ENCODE data around the gene MRPS10.
"Not testable (repeated sequence)": the region's sequence is repeated elsewhere in the genome, so short reads cannot be mapped to it uniquely, and the experiment has no call there.

Gene MRPS10

GRCh38 chr6:42176981-42177380, 40.7 kb downstream of the MRPS10 start:
- no peak for DNase-seq (ENCODE audit: low spot score)

GRCh38 chr6:42175860-42176259, 41.8 kb downstream of the MRPS10 start:
- no peak for DNase-seq (ENCODE audit: low spot score)

- no peak for DNase-seq (ENCODE audit: low spot score)
Observed at GRCh38 chr6:42173101-42173500, 44.6 kb downstream of the MRPS10 start, which contains the start of gene GUCA1A. Gene GUCA1A, plus strand, starts transcription at chr6:42173364. Its CDS starts 250 bp downstream, at chr6:42173614.

GRCh38 chr6:42171813-42172581, 45.7 kb downstream of the MRPS10 start:
- DNase-seq (ENCODE audit: low spot score), result no peak

GRCh38 chr6:42169780-42170179, 47.9 kb downstream of the MRPS10 start:
- not testable (repeated sequence) for DNase-seq (ENCODE audit: low spot score)

- DNase-seq (ENCODE audit: low spot score), result no peak
Observed at GRCh38 chr6:42168650-42169049, 49.0 kb downstream of the MRPS10 start.

GRCh38 chr6:42166444-42167141, 51.1 kb downstream of the MRPS10 start:
- DNase-seq (ENCODE audit: low spot score), result peak; percentile 79

- no peak for DNase-seq (ENCODE audit: low spot score)
Observed at GRCh38 chr6:42165016-42165415, 52.6 kb downstream of the MRPS10 start.

- DNase-seq (ENCODE audit: low spot score), result no peak
Observed at GRCh38 chr6:42163981-42164380, 53.7 kb downstream of the MRPS10 start.

GRCh38 chr6:42162812-42163211, 54.8 kb downstream of the MRPS10 start:
- DNase-seq (ENCODE audit: low spot score), result no peak

GRCh38 chr6:42162384-42162783, 55.3 kb downstream of the MRPS10 start:
- no peak for DNase-seq (ENCODE audit: low spot score)

GRCh38 chr6:42159431-42160024, 58.1 kb downstream of the MRPS10 start:
- no peak for DNase-seq (ENCODE audit: low spot score)

GRCh38 chr6:42158631-42159030, 59.0 kb downstream of the MRPS10 start:
- no peak for DNase-seq (ENCODE audit: low spot score)

- DNase-seq (ENCODE audit: low spot score), result no peak
Observed at GRCh38 chr6:42158011-42158410, 59.6 kb downstream of the MRPS10 start.

Data from hematopoietic multipotent progenitor cell treated with erythropoietin and hydrocortisone succinate and interleukin-3 and kit ligand, for 15 days (in vitro differentiated cells).